Measurements from ENCODE around the gene PRPF18. TPM values are rescaled to one million over a fixed set of nuclear protein-coding genes. Genes with fewer than 3 reads are reported as not detected.

The PRPF18 gene
- total and polyA plus RNA-seq, 2 donors from 2014 or later: 23.0 to 24.4 TPM

GRCh38 chr10:13567030-13567429 lies 19.7 kb upstream of the PRPF18 start:
- TF ChIP-seq CTCF (IDR thresholded peaks at IDR 0.05; ENCODE audit: borderline replicate concordance, extremely low read depth, insufficient read depth): no peak
- no peaks in the 10 kb centered on the region for H3K27me3 ChIP-seq (ENCODE audit: control insufficient read depth, insufficient read depth, low read length)
- no peaks in the 10 kb centered on the region for H3K36me3 ChIP-seq (ENCODE audit: control insufficient read depth in 2 of 3, insufficient read depth in 3 of 3, low read length in 3 of 3)
- intact Hi-C loops (cut with DNase I): no loop called here
- peaks cover 0 to 5% (median 0%) of the 10 kb centered on the region in 3 donors for H3K4me1 ChIP-seq (ENCODE audit: control insufficient read depth in 2 of 3, insufficient read depth in 2 of 3, low read depth in 1 of 3, low read length in 3 of 3)
- no peak for DNase-seq
- FAIRE-seq: no peak
- H3K4me3 ChIP-seq (ENCODE audit: low read length in 3 of 3): no peak overlapping the region
- H3K9ac ChIP-seq (ENCODE audit: low read length in 3 of 3): no peak overlapping the region
- no peak overlapping the region for H3K27ac ChIP-seq (ENCODE audit: low read depth in 2 of 2, low read length in 2 of 2)
- no peaks in the 10 kb centered on the region for H3K9me3 ChIP-seq (ENCODE audit: control insufficient read depth in 2 of 3, insufficient read depth in 1 of 3, low read length in 3 of 3)

- Histone ChIP-seq H3K36me3 (ENCODE audit: control insufficient read depth in 2 of 3, insufficient read depth in 3 of 3, low read length in 3 of 3) (no peaks in the 10 kb centered on the region), H3K9ac (ENCODE audit: low read length in 3 of 3) (no peak overlapping the region), H3K9me3 (ENCODE audit: control insufficient read depth in 2 of 3, insufficient read depth in 1 of 3, low read length in 3 of 3) (no peaks in the 10 kb centered on the region), H3K27ac (ENCODE audit: low read depth in 2 of 2, low read length in 2 of 2) (no peak overlapping the region), H3K4me3 (ENCODE audit: low read length in 3 of 3) (no peak overlapping the region), H3K27me3 (ENCODE audit: control insufficient read depth, insufficient read depth, low read length) (no peaks in the 10 kb centered on the region), H3K4me1 (ENCODE audit: control insufficient read depth in 2 of 3, insufficient read depth in 2 of 3, low read depth in 1 of 3, low read length in 3 of 3) (no peaks in the 10 kb centered on the region)
- no peak for TF ChIP-seq CTCF (IDR thresholded peaks at IDR 0.05; ENCODE audit: borderline replicate concordance, extremely low read depth, insufficient read depth)
- intact Hi-C loops (cut with DNase I): no loop called here
- no peak for FAIRE-seq
- no peak for DNase-seq
Measured at GRCh38 chr10:13571541-13571940, 15.2 kb upstream of the PRPF18 start.

GRCh38 chr10:13573960-13574359 lies 12.8 kb upstream of the PRPF18 start:
- H3K4me3 ChIP-seq (ENCODE audit: low read length in 3 of 3): no peak overlapping the region
- no peaks in the 10 kb centered on the region for H3K4me1 ChIP-seq (ENCODE audit: control insufficient read depth in 2 of 3, insufficient read depth in 2 of 3, low read depth in 1 of 3, low read length in 3 of 3)
- DNase-seq (no peak), FAIRE-seq (no peak)
- no peak for TF ChIP-seq CTCF (IDR thresholded peaks at IDR 0.05; ENCODE audit: borderline replicate concordance, extremely low read depth, insufficient read depth)
- no peak overlapping the region for H3K27ac ChIP-seq (ENCODE audit: low read depth in 2 of 2, low read length in 2 of 2)
- H3K36me3 ChIP-seq (ENCODE audit: control insufficient read depth in 2 of 3, insufficient read depth in 3 of 3, low read length in 3 of 3): no peaks in the 10 kb centered on the region
- no peaks in the 10 kb centered on the region for H3K27me3 ChIP-seq (ENCODE audit: control insufficient read depth, insufficient read depth, low read length)
- intact Hi-C loops (cut with DNase I): no loop called here
- no peak overlapping the region for H3K9ac ChIP-seq (ENCODE audit: low read length in 3 of 3)
- no peaks in the 10 kb centered on the region for H3K9me3 ChIP-seq (ENCODE audit: control insufficient read depth in 2 of 3, insufficient read depth in 1 of 3, low read length in 3 of 3)

GRCh38 chr10:13585195-13585751 lies 1.5 kb upstream of the PRPF18 start:
- no peak overlapping the region for H3K4me3 ChIP-seq (ENCODE audit: low read length in 3 of 3)

More at GRCh38 chr10:13585195-13585751, 1.5 kb upstream of the PRPF18 start:
- Histone ChIP-seq H3K27me3 (ENCODE audit: control insufficient read depth, insufficient read depth, low read length) (no peaks in the 10 kb centered on the region), H3K9me3 (ENCODE audit: control insufficient read depth in 2 of 3, insufficient read depth in 1 of 3, low read length in 3 of 3) (no peaks in the 10 kb centered on the region), H3K4me1 (ENCODE audit: control insufficient read depth in 2 of 3, insufficient read depth in 2 of 3, low read depth in 1 of 3, low read length in 3 of 3) (peaks cover 0 to 8% (median 0%) of the 10 kb centered on the region in 3 donors), H3K36me3 (ENCODE audit: control insufficient read depth in 2 of 3, insufficient read depth in 3 of 3, low read length in 3 of 3) (no peaks in the 10 kb centered on the region), H3K27ac (ENCODE audit: low read depth in 2 of 2, low read length in 2 of 2) (no peak overlapping the region), H3K9ac (ENCODE audit: low read length in 3 of 3) (no peak overlapping the region)
- FAIRE-seq (no peak), DNase-seq (no peak)
- no peak for TF ChIP-seq CTCF (IDR thresholded peaks at IDR 0.05; ENCODE audit: borderline replicate concordance, extremely low read depth, insufficient read depth)
- intact Hi-C loops (cut with DNase I): no loop called here
